K562 (cell line): ENCODE data around the gene TMEM63C. TPM values are rescaled to one million over a fixed set of nuclear protein-coding genes. Genes with fewer than 3 reads are reported as not detected.
A peak's percentile ranks its signal among the peaks of the same experiment; 100 is the strongest.

Source experiments
- FOXJ2 ChIP-seq: fragments of 200-800 bp; sonication (Bioruptor generic); IDR thresholded peaks from 2 replicates; pipeline ENCODE4 v1.6.1; 2016; ENCODE audit warnings: missing genetic modification characterization, missing compliant biosample characterization
- HCFC1 ChIP-seq: IDR thresholded peaks from 2 replicates; pipeline ENCODE4 v1.6.1; 2012; ENCODE audit warnings: low read depth, low read length, improper control_type of control experiment
- NR2C1 ChIP-seq, 2 experiments: fragments of 450-650 bp; IDR thresholded peaks; 2 replicates each; pipeline ENCODE4 v1.6.1; 2017; ENCODE audit warnings: mild to moderate bottlenecking in 2 of 2, antibody characterized with exemption in 1 of 2, inconsistent platforms in 1 of 2, missing compliant biosample characterization in 1 of 2, missing genetic modification characterization in 1 of 2
- PHF21A ChIP-seq: fragments of 450-650 bp; IDR thresholded peaks from 2 replicates; pipeline ENCODE4 v1.6.1; 2017; ENCODE audit warnings: low read depth, borderline replicate concordance
- RCOR1 ChIP-seq, 2 experiments: IDR thresholded peaks; 2 replicates each; pipeline ENCODE4 v1.6.1; 2012; ENCODE audit warnings: low read depth in 2 of 2, low read length in 2 of 2, borderline replicate concordance in 1 of 2, improper control_type of control experiment in 1 of 2
- ZFP36 ChIP-seq: fragments of 150-350 bp; IDR thresholded peaks from 2 replicates; pipeline ENCODE4 v1.6.1; 2018; ENCODE audit warnings: low read length, low read depth; ENCODE audit not compliant: partially characterized antibody
- ZNF232 ChIP-seq: sonication (generic); formaldehyde crosslinking; IDR thresholded peaks from 2 replicates; pipeline ENCODE4 v1.8.0; 2022; ENCODE audit warnings: mild to moderate bottlenecking, missing genetic modification reagents
- ZNF316 ChIP-seq: fragments of 450-650 bp; IDR thresholded peaks from 2 replicates; pipeline ENCODE4 v1.6.1; 2016
- ZNF696 ChIP-seq: fragments of 250-450 bp; sonication (Bioruptor Pico); conservative IDR thresholded peaks from 2 replicates; pipeline ENCODE4 v1.4.0; 2020; ENCODE audit warnings: mild to moderate bottlenecking, moderate library complexity
- polyA plus RNA-seq, 8 experiments: library from polyadenylated mRNA; depleted of rRNA in 4 of 8; stranded (reverse) in 5 of 8; unstranded in 3 of 8; fragments of >200 nt; fragmentation: Nextera tagmentation in 2 of 8; fragmentation: Illumina TruSeq in 1 of 8; extraction: Ambion mirVana in 2 of 8; extraction: Trizol in 1 of 8; gene quantifications; 2 replicates each; pipeline versions ENCODE4 v1.2.1 to v1.2.3, GENCODE V29; 2011 to 2014; ENCODE audit warnings: inconsistent platforms in 1 of 8, missing spikeins in 1 of 8
- total RNA-seq, 7 experiments: library from RNA; depleted of rRNA in 6 of 7; stranded (reverse); fragments of >200 nt in 6 of 7; fragmentation: Illumina TruSeq in 2 of 7; extraction: Trizol in 2 of 7; gene quantifications; 2 replicates each; pipeline versions ENCODE4 v1.2.1 to v1.2.3, GENCODE V29; 2011 to 2021; ENCODE audit warnings: low replicate concordance in 1 of 7
- TF ChIP-seq, protein P1 (sequence below), 2 experiments: fragments of 450-650 bp in 1 of 2; sonication (generic) in 1 of 2; formaldehyde crosslinking; conservative IDR thresholded peaks; 2 replicates each; pipeline versions ENCODE4 v1.4.0 to v1.8.1; 2020 to 2022; ENCODE audit warnings: mild to moderate bottlenecking in 1 of 2, missing genetic modification reagents in 1 of 2
- TF ChIP-seq, protein P2 (sequence below): sonication (generic); formaldehyde crosslinking; IDR thresholded peaks from 2 replicates; pipeline ENCODE4 v1.8.1; 2023; ENCODE audit warnings: mild to moderate bottlenecking, missing genetic modification reagents
- TF ChIP-seq, protein P3 (sequence below): fragments of 450-650 bp; IDR thresholded peaks from 2 replicates; pipeline ENCODE4 v1.7.0; 2016; ENCODE audit warnings: borderline replicate concordance
- TF ChIP-seq, protein P4 (sequence below), 2 experiments: fragments of 450-650 bp in 1 of 2; IDR thresholded peaks; 2 replicates each; pipeline ENCODE4 v1.6.1; 2011 to 2017; ENCODE audit warnings: low read depth in 2 of 2, antibody characterized with exemption in 1 of 2, borderline replicate concordance in 1 of 2, low read length in 1 of 2, mild to moderate bottlenecking in 1 of 2, mixed read lengths in 1 of 2; ENCODE audit not compliant: control insufficient read depth in 1 of 2
- TF ChIP-seq, protein P5 (sequence below): fragments of 450-650 bp; formaldehyde crosslinking; IDR thresholded peaks from 2 replicates; pipeline ENCODE4 v1.4.0; 2020; ENCODE audit warnings: mild to moderate bottlenecking, moderate library complexity
- TF ChIP-seq, protein P6 (sequence below): fragments of 450-650 bp; formaldehyde crosslinking; IDR thresholded peaks from 2 replicates; pipeline ENCODE4 v1.4.0; 2022; ENCODE audit warnings: missing genetic modification characterization

The TMEM63C gene
- total and polyA plus RNA-seq, 9 of the 15 experiments (the other 6 are each of a cell fraction or from before 2014, with no cell fraction given), result 0.07 TPM; not detected in 8

DNA sequence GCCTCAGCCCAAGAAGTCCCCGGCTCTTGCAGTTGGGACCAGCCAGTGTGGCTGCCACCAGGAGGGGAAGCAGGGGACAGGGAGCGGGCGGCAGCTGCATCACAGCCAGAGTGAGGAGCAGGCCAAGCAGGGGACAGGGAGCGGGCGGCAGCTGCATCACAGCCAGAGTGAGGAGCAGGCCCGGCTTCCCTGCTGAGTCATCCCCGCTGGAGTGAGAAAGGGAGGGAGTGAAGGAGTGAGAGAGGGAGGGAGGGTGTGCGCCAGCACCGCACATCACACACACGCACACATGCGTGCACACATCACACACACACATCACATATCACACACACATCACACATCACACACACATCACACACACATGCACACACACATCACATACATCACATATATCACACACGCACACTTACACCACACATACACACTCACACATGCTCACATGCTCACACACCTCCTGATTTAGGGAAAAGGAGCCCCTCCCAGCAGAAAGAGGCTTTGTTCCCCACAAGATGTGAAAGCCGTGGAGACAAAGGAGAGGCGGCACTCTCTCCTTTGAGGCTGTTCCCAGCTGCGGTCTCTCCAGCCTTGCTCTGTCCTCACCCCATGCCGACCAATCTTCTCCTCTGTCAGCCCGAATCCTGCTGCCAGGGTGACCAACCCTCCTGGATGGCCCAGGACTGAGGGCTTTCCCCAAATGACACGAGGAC lies 23.3 kb upstream of the TMEM63C start (continued):
- TF ChIP-seq, protein P1, sequence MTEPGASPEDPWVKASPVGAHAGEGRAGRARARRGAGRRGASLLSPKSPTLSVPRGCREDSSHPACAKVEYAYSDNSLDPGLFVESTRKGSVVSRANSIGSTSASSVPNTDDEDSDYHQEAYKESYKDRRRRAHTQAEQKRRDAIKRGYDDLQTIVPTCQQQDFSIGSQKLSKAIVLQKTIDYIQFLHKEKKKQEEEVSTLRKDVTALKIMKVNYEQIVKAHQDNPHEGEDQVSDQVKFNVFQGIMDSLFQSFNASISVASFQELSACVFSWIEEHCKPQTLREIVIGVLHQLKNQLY (CRISPR knock-in tag; conservative IDR thresholded peaks at IDR 0.05), result no peak
- TF ChIP-seq NR2C1 (IDR thresholded peaks at IDR 0.05), result no peak
- no peak for TF ChIP-seq NR2C1 (tag; IDR thresholded peaks at IDR 0.05)
- no peak for TF ChIP-seq FOXJ2 (tag)
- TF ChIP-seq PHF21A, result no peak
- no peak for TF ChIP-seq HCFC1
- TF ChIP-seq, protein P2, sequence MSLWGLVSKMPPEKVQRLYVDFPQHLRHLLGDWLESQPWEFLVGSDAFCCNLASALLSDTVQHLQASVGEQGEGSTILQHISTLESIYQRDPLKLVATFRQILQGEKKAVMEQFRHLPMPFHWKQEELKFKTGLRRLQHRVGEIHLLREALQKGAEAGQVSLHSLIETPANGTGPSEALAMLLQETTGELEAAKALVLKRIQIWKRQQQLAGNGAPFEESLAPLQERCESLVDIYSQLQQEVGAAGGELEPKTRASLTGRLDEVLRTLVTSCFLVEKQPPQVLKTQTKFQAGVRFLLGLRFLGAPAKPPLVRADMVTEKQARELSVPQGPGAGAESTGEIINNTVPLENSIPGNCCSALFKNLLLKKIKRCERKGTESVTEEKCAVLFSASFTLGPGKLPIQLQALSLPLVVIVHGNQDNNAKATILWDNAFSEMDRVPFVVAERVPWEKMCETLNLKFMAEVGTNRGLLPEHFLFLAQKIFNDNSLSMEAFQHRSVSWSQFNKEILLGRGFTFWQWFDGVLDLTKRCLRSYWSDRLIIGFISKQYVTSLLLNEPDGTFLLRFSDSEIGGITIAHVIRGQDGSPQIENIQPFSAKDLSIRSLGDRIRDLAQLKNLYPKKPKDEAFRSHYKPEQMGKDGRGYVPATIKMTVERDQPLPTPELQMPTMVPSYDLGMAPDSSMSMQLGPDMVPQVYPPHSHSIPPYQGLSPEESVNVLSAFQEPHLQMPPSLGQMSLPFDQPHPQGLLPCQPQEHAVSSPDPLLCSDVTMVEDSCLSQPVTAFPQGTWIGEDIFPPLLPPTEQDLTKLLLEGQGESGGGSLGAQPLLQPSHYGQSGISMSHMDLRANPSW, result no peak
- no peak for TF ChIP-seq ZNF232 (CRISPR knock-in tag)
- TF ChIP-seq, protein P3, sequence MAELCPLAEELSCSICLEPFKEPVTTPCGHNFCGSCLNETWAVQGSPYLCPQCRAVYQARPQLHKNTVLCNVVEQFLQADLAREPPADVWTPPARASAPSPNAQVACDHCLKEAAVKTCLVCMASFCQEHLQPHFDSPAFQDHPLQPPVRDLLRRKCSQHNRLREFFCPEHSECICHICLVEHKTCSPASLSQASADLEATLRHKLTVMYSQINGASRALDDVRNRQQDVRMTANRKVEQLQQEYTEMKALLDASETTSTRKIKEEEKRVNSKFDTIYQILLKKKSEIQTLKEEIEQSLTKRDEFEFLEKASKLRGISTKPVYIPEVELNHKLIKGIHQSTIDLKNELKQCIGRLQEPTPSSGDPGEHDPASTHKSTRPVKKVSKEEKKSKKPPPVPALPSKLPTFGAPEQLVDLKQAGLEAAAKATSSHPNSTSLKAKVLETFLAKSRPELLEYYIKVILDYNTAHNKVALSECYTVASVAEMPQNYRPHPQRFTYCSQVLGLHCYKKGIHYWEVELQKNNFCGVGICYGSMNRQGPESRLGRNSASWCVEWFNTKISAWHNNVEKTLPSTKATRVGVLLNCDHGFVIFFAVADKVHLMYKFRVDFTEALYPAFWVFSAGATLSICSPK, result no peak
- TF ChIP-seq, protein P4, sequence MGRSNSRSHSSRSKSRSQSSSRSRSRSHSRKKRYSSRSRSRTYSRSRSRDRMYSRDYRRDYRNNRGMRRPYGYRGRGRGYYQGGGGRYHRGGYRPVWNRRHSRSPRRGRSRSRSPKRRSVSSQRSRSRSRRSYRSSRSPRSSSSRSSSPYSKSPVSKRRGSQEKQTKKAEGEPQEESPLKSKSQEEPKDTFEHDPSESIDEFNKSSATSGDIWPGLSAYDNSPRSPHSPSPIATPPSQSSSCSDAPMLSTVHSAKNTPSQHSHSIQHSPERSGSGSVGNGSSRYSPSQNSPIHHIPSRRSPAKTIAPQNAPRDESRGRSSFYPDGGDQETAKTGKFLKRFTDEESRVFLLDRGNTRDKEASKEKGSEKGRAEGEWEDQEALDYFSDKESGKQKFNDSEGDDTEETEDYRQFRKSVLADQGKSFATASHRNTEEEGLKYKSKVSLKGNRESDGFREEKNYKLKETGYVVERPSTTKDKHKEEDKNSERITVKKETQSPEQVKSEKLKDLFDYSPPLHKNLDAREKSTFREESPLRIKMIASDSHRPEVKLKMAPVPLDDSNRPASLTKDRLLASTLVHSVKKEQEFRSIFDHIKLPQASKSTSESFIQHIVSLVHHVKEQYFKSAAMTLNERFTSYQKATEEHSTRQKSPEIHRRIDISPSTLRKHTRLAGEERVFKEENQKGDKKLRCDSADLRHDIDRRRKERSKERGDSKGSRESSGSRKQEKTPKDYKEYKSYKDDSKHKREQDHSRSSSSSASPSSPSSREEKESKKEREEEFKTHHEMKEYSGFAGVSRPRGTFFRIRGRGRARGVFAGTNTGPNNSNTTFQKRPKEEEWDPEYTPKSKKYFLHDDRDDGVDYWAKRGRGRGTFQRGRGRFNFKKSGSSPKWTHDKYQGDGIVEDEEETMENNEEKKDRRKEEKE (IDR thresholded peaks at IDR 0.05; ENCODE audit: borderline replicate concordance in 1 of 2, control insufficient read depth in 1 of 2, low read depth in 2 of 2, low read length in 1 of 2), result no peak
- peak; percentile 78 for TF ChIP-seq ZNF316
- TF ChIP-seq ZFP36, result no peak
- TF ChIP-seq ZNF696 (CRISPR knock-in tag), result no peak
- TF ChIP-seq, protein P5, sequence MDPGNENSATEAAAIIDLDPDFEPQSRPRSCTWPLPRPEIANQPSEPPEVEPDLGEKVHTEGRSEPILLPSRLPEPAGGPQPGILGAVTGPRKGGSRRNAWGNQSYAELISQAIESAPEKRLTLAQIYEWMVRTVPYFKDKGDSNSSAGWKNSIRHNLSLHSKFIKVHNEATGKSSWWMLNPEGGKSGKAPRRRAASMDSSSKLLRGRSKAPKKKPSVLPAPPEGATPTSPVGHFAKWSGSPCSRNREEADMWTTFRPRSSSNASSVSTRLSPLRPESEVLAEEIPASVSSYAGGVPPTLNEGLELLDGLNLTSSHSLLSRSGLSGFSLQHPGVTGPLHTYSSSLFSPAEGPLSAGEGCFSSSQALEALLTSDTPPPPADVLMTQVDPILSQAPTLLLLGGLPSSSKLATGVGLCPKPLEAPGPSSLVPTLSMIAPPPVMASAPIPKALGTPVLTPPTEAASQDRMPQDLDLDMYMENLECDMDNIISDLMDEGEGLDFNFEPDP (CRISPR knock-in tag), result no peak
- TF ChIP-seq, protein P6, sequence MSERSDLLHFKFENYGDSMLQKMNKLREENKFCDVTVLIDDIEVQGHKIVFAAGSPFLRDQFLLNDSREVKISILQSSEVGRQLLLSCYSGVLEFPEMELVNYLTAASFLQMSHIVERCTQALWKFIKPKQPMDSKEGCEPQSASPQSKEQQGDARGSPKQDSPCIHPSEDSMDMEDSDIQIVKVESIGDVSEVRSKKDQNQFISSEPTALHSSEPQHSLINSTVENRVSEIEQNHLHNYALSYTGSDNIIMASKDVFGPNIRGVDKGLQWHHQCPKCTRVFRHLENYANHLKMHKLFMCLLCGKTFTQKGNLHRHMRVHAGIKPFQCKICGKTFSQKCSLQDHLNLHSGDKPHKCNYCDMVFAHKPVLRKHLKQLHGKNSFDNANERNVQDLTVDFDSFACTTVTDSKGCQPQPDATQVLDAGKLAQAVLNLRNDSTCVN (CRISPR knock-in tag), result no peak
- 0 out of 4 replicates have a peak, but pooled peaks of 1 of the 2 experiments have one; percentile 6 for TF ChIP-seq RCOR1 (IDR thresholded peaks at IDR 0.05; ENCODE audit: borderline replicate concordance in 1 of 2, low read depth in 2 of 2, low read length in 2 of 2)
